GM12801 (cell line): ENCODE data around the gene SLU7.

Experiments used
- CTCF ChIP-seq: IDR thresholded peaks from one replicate; pipeline ENCODE4 v1.5.1; 2011; ENCODE audit warnings: control low read depth; ENCODE audit not compliant: insufficient read length; ENCODE audit errors: extremely low read depth

The SLU7 gene

GRCh38 chr5:160418561-160419457, at the start of gene SLU7:
Gene SLU7, minus strand, starts transcription at chr5:160419081. Its CDS starts 3,787 bp downstream, at chr5:160415294.
- no peak for TF ChIP-seq CTCF

- no peak for TF ChIP-seq CTCF
Measured at GRCh38 chr5:160468363-160468975, 49.6 kb upstream of the SLU7 start.

- no peak for TF ChIP-seq CTCF
Measured at GRCh38 chr5:160467555-160468362, 48.9 kb upstream of the SLU7 start.

- TF ChIP-seq CTCF = no peak
Measured at GRCh38 chr5:160466889-160467554, 48.1 kb upstream of the SLU7 start.

GRCh38 chr5:160466116-160466515, 47.2 kb upstream of the SLU7 start:
- no peak for TF ChIP-seq CTCF

- TF ChIP-seq CTCF = no peak
Measured at GRCh38 chr5:160464466-160464797, 45.6 kb upstream of the SLU7 start.
